Breast epithelium (tissue), 3 donors: ENCODE data around the gene SYT9.

ENCODE experiments used
- POLR2A ChIP-seq: fragments of 450-650 bp; IDR thresholded peaks from one replicate; pipeline ENCODE4 v1.6.1; 2016; ENCODE audit warnings: antibody characterized with exemption, mild to moderate bottlenecking, moderate library complexity
- POLR2AphosphoS5 ChIP-seq, 3 donors: sonication (generic); formaldehyde crosslinking; IDR thresholded peaks; one replicate each; pipeline ENCODE4 v1.6.1; 2017; ENCODE audit warnings: antibody characterized with exemption in 3 of 3
- TF ChIP-seq, protein P1 (sequence below), 3 donors: fragments of 450-650 bp; IDR thresholded peaks; one replicate each; pipeline ENCODE4 v1.5.1; 2016 to 2017; ENCODE audit warnings: antibody characterized with exemption in 3 of 3, mild to moderate bottlenecking in 3 of 3, moderate library complexity in 3 of 3

DNA sequence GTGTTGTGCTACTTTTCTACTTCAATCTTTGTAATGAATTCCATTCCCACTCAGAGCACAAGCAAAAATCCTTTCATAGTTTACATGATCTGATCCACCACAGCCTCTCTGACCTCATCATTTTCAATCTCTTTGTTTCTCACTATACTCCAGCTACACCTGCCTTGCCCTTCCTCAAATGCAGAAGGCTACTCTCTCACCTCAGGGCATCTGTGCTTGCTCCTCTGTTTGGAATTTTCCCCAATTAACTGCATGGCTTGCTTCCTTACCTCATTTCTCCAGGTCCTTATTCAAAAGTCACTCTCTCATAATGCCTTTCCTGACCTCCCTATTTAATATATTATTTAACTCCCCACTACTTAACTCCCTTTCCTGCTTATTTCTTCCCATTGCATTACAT lies 133.0 kb downstream of the SYT9 start:
- TF ChIP-seq, protein P1, sequence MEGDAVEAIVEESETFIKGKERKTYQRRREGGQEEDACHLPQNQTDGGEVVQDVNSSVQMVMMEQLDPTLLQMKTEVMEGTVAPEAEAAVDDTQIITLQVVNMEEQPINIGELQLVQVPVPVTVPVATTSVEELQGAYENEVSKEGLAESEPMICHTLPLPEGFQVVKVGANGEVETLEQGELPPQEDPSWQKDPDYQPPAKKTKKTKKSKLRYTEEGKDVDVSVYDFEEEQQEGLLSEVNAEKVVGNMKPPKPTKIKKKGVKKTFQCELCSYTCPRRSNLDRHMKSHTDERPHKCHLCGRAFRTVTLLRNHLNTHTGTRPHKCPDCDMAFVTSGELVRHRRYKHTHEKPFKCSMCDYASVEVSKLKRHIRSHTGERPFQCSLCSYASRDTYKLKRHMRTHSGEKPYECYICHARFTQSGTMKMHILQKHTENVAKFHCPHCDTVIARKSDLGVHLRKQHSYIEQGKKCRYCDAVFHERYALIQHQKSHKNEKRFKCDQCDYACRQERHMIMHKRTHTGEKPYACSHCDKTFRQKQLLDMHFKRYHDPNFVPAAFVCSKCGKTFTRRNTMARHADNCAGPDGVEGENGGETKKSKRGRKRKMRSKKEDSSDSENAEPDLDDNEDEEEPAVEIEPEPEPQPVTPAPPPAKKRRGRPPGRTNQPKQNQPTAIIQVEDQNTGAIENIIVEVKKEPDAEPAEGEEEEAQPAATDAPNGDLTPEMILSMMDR (IDR thresholded peaks at IDR 0.05), result no peak
- no peak for TF ChIP-seq POLR2AphosphoS5 (IDR thresholded peaks at IDR 0.05)
- no peak for TF ChIP-seq POLR2A
